ENCODE results near the gene GPR137.

Gene GPR137

DNA sequence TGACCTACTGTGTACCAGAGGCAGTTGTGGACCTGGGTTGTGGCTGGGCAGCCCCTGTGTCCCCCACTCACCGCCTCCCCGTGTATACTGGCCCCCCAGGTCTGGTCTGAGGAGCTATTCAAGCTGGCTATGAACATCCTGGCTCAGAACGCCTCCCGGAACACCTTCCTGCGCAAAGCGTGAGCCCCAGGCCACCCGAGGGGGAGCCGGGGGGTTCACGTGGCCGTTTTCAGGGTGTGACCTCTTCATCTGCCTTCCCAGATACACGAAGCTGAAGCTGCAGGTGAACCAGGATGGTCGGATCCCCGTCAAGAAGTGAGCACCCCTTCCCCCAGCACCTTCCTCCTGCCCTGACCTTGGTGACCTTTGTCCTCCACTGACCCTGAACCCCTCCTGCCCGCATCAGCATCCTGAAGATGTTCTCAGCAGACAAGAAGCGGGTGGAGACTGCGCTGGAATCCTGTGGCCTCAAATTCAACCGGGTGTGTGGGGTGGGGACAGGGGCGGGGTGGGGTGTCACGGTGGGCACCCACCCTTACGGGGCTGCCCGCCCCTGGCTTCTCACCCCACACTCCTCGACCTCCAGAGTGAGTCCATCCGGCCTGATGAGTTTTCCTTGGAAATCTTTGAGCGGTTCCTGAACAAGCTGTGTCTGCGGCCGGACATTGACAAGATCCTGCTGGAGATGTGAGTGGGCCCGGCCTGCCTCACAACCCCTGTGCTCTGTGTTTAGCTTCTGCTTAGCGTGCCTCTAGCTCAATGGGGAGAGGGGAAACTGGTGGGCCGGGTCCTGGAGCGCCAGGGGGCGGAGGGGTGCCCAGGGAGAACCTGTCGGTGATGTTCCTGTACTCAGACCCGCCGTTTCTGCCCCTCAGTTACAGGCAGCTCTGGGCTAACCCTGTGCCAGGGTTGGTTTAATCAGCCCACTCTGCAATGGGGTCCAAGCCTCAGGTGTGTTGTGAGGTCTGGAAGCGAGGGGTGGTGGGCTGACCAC lies 30.2 kb upstream of the GPR137 start:
- DNase-seq (ENCODE audit: low read depth): no peak
- no peak overlapping the region for H3K4me3 ChIP-seq (ENCODE audit: low read depth, low read length)
- TF ChIP-seq, protein P1, sequence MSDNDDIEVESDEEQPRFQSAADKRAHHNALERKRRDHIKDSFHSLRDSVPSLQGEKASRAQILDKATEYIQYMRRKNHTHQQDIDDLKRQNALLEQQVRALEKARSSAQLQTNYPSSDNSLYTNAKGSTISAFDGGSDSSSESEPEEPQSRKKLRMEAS (IDR thresholded peaks at IDR 0.05; ENCODE audit: low read depth, low read length): no peak
- TF ChIP-seq MYC (IDR thresholded peaks at IDR 0.05; ENCODE audit: low read depth, low read length): no peak
- TF ChIP-seq, protein P2, sequence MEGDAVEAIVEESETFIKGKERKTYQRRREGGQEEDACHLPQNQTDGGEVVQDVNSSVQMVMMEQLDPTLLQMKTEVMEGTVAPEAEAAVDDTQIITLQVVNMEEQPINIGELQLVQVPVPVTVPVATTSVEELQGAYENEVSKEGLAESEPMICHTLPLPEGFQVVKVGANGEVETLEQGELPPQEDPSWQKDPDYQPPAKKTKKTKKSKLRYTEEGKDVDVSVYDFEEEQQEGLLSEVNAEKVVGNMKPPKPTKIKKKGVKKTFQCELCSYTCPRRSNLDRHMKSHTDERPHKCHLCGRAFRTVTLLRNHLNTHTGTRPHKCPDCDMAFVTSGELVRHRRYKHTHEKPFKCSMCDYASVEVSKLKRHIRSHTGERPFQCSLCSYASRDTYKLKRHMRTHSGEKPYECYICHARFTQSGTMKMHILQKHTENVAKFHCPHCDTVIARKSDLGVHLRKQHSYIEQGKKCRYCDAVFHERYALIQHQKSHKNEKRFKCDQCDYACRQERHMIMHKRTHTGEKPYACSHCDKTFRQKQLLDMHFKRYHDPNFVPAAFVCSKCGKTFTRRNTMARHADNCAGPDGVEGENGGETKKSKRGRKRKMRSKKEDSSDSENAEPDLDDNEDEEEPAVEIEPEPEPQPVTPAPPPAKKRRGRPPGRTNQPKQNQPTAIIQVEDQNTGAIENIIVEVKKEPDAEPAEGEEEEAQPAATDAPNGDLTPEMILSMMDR (IDR thresholded peaks at IDR 0.05; ENCODE audit: low read depth, low read length): no peak
- TF ChIP-seq POLR2A (IDR thresholded peaks at IDR 0.05; ENCODE audit: extremely low read depth, insufficient read length): no peak

DNA sequence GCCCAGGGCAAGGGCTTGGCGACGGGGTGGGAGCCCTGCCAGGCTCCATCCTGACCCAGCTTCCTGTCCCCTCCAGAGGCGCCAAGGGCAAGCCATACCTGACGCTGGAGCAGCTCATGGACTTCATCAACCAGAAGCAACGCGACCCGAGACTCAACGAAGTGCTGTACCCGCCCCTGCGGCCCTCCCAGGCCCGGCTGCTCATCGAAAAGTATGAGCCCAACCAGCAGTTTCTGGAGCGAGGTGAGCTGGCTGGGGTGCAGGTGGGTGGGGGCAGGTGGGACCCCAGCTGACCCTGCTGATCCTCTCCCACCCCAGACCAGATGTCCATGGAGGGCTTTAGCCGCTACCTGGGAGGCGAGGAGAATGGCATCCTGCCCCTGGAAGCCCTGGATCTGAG lies 29.3 kb upstream of the GPR137 start:
- no peak overlapping the region for H3K4me3 ChIP-seq (ENCODE audit: low read depth, low read length)
- TF ChIP-seq, protein P2 (IDR thresholded peaks at IDR 0.05; ENCODE audit: low read depth, low read length): no peak
- no peak for TF ChIP-seq POLR2A (IDR thresholded peaks at IDR 0.05; ENCODE audit: extremely low read depth, insufficient read length)
- TF ChIP-seq, protein P1 (IDR thresholded peaks at IDR 0.05; ENCODE audit: low read depth, low read length): no peak
- no peak for TF ChIP-seq MYC (IDR thresholded peaks at IDR 0.05; ENCODE audit: low read depth, low read length)
- no peak for DNase-seq (ENCODE audit: low read depth)

DNA sequence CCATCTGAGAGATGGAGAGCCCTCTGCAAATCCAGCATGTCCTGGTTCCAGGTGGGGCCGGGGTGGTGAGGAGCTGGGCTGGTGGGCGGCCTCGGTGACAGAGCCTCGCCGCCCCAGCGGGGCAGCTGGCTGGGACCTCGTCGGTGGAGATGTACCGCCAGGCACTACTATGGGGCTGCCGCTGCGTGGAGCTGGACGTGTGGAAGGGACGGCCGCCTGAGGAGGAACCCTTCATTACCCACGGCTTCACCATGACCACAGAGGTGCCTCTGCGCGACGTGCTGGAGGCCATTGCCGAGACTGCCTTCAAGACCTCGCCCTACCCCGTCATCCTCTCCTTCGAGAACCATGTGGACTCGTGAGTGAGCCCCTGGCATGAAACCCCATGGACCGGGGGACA lies 27.3 kb upstream of the GPR137 start:
- TF ChIP-seq, protein P1 (IDR thresholded peaks at IDR 0.05; ENCODE audit: low read depth, low read length): no peak
- no peak for TF ChIP-seq POLR2A (IDR thresholded peaks at IDR 0.05; ENCODE audit: extremely low read depth, insufficient read length)
- no peak for DNase-seq (ENCODE audit: low read depth)

DNA sequence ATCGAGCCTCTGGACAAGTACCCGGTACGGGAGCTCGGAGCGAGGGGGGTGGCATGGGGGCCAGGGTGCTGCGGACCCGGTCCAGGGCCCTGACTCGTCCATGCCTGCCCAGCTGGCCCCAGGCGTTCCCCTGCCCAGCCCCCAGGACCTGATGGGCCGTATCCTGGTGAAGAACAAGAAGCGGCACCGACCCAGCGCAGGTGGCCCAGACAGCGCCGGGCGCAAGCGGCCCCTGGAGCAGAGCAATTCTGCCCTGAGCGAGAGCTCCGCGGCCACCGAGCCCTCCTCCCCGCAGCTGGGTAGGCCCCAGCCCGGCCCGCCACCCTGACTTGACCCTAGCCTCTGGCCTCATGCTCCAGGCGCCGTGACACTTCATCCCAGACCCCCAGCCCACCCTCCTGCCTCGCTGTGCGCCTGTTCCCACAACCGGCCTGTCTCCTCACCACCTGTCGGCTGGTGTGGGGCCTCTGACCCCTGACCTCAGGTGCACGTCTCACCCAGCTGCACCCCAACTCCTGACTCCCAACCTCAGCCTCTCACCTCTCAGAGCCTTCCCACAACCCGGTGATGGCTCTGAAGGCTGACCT lies 26.6 kb upstream of the GPR137 start:
- H3K4me3 ChIP-seq (ENCODE audit: low read depth, low read length): no peak overlapping the region
- no peak for DNase-seq (ENCODE audit: low read depth)
- TF ChIP-seq MYC (IDR thresholded peaks at IDR 0.05; ENCODE audit: low read depth, low read length): no peak
- TF ChIP-seq POLR2A (IDR thresholded peaks at IDR 0.05; ENCODE audit: extremely low read depth, insufficient read length): no peak
- TF ChIP-seq, protein P2 (IDR thresholded peaks at IDR 0.05; ENCODE audit: low read depth, low read length): no peak
- TF ChIP-seq, protein P1 (IDR thresholded peaks at IDR 0.05; ENCODE audit: low read depth, low read length): no peak

More for the DNA sequence above, 27.3 kb upstream of the GPR137 start:
- no peak overlapping the region for H3K4me3 ChIP-seq (ENCODE audit: low read depth, low read length)

DNA sequence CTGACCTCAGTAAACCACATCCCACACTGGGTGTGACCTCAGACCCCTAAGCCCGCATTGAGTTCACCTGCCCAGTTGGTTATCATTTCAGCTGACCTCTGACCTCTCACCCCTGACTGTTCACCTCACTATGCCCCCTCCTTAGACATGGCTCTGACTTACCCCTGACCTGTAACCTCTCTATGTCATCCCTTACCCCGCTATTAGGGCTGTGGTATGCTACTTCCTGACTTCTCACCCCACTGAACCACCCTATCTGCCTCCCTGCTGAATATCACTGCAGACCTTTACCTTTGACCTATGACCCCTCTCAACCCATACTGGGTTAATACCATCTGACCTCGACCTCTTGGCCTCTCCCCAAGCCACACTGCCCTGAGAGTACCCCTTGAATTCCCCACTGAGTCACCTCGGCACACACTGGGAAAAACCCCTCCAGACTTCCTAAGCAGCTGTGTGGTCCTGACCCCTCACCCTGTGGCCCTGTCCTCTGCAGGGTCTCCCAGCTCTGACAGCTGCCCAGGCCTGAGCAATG lies 26.0 kb upstream of the GPR137 start:
- DNase-seq (ENCODE audit: low read depth): no peak
- TF ChIP-seq POLR2A (IDR thresholded peaks at IDR 0.05; ENCODE audit: extremely low read depth, insufficient read length) (no peak), MYC (IDR thresholded peaks at IDR 0.05; ENCODE audit: low read depth, low read length) (no peak)
- TF ChIP-seq, protein P1 (IDR thresholded peaks at IDR 0.05; ENCODE audit: low read depth, low read length): no peak
- TF ChIP-seq, protein P2 (IDR thresholded peaks at IDR 0.05; ENCODE audit: low read depth, low read length): no peak
- H3K4me3 ChIP-seq (ENCODE audit: low read depth, low read length): no peak overlapping the region

All from NB4 (cell line).